ENCODE data around the gene CTSH. TPM values are rescaled to one million over a fixed set of nuclear protein-coding genes. Genes with fewer than 3 reads are reported as not detected.

Gene CTSH
- total and polyA plus RNA-seq, 2 experiments from 2014 or later: 19.7 to 19.9 TPM

- no peaks in the 10 kb centered on the region for H3K79me2 ChIP-seq (replicated peaks; ENCODE audit: insufficient read depth)
- peaks cover under 1% of the 10 kb centered on the region; the same call in 2 of the 3 replicates for H3K36me3 Mint-ChIP-seq (ENCODE audit: low read depth)
- no peak overlapping the region for H3K4me3 Mint-ChIP-seq
- H3K4me3 ChIP-seq: no peak overlapping the region
- peaks cover 4% of the 10 kb centered on the region for H3K4me1 Mint-ChIP-seq
- no peaks in the 10 kb centered on the region for H3K4me1 ChIP-seq (ENCODE audit: insufficient read depth)
- no peaks in the 10 kb centered on the region for H3K9me2 ChIP-seq (ENCODE audit: insufficient read depth)
- no peak overlapping the region for H3K27ac Mint-ChIP-seq
- no peaks in the 10 kb centered on the region for H3K27me3 ChIP-seq (ENCODE audit: insufficient read depth)
- no peaks in the 10 kb centered on the region for H3K36me3 ChIP-seq (ENCODE audit: insufficient read depth)
- no peak for TF ChIP-seq CTCF (conservative IDR thresholded peaks at IDR 0.05; ENCODE audit: low read depth in 2 of 2)
- TF ChIP-seq CREB1 (CRISPR knock-in tag; IDR thresholded peaks at IDR 0.05; ENCODE audit: low read depth): no peak
- no peak for TF ChIP-seq NANOG (IDR thresholded peaks at IDR 0.05; ENCODE audit: borderline replicate concordance)
- TF ChIP-seq ZNF462 (CRISPR knock-in tag; IDR thresholded peaks at IDR 0.05): no peak
- no peak for TF ChIP-seq POLR2AphosphoS5 (IDR thresholded peaks at IDR 0.05; ENCODE audit: low read depth)
- TF ChIP-seq EZH2phosphoT487 (IDR thresholded peaks at IDR 0.05; ENCODE audit: unreplicated experiment): no peak
- TF ChIP-seq ZNF331 (CRISPR knock-in tag; IDR thresholded peaks at IDR 0.05; ENCODE audit: low read depth): no peak
- TF ChIP-seq ETS1 (IDR thresholded peaks at IDR 0.05): no peak
- ATAC-seq (no peak), DNase-seq (ENCODE audit: low spot score) (no peak)
- no peak overlapping the region for H3K4me2 ChIP-seq
- no peak overlapping the region for H3K27ac ChIP-seq (ENCODE audit: low read depth)
- no peaks in the 10 kb centered on the region for H4K20me1 ChIP-seq (replicated peaks; ENCODE audit: insufficient read depth)
- H3K27me3 Mint-ChIP-seq (ENCODE audit: insufficient read depth, low read depth, poor library complexity): peaks cover 21% of the 10 kb centered on the region
- H3K9me3 Mint-ChIP-seq: no peaks in the 10 kb centered on the region; the same call in 2 of the 3 replicates
- no peak overlapping the region for H2AFZ ChIP-seq
- no peaks in the 10 kb centered on the region for H3F3A ChIP-seq (replicated peaks; ENCODE audit: low read depth)
These were observed 12.5 kb downstream of the CTSH start for GRCh38 chr15:78932258-78932808.
